GDM1 (cell line): ENCODE data around the gene EIF4G1.
A peak's percentile ranks its signal among the peaks of the same experiment; 100 is the strongest.

Source experiments
- DNase-seq: peaks from one replicate; lab custom pipeline; 2025; lab: John Stamatoyannopoulos, UW

Gene EIF4G1

GRCh38 chr3:184351511-184352148, 37.2 kb downstream of the EIF4G1 start:
- DNase-seq, result no peak

- DNase-seq, result no peak
These were observed 37.9 kb downstream of the EIF4G1 start for GRCh38 chr3:184352149-184352785.

- no peak for DNase-seq
These were observed 38.6 kb downstream of the EIF4G1 start for GRCh38 chr3:184352897-184353545.

- no peak for DNase-seq
These were observed 39.1 kb downstream of the EIF4G1 start for GRCh38 chr3:184353546-184353941.

GRCh38 chr3:184354121-184354728, 39.8 kb downstream of the EIF4G1 start:
- DNase-seq, result no peak

- DNase-seq, result no peak
These were observed 40.3 kb downstream of the EIF4G1 start for GRCh38 chr3:184354754-184355153.

GRCh38 chr3:184355261-184356040, 41.0 kb downstream of the EIF4G1 start:
- DNase-seq, result no peak

GRCh38 chr3:184357248-184358123, 43.1 kb downstream of the EIF4G1 start:
- no peak for DNase-seq

GRCh38 chr3:184358124-184358767, 43.8 kb downstream of the EIF4G1 start:
- no peak for DNase-seq

- no peak for DNase-seq
These were observed 44.5 kb downstream of the EIF4G1 start for GRCh38 chr3:184358921-184359350.

- no peak for DNase-seq
These were observed 45.2 kb downstream of the EIF4G1 start for GRCh38 chr3:184359610-184360009.

GRCh38 chr3:184360070-184360928, 45.9 kb downstream of the EIF4G1 start:
- no peak for DNase-seq

- no peak for DNase-seq
These were observed 46.6 kb downstream of the EIF4G1 start for GRCh38 chr3:184360929-184361531.

- DNase-seq, result peak; percentile 42
These were observed 47.1 kb downstream of the EIF4G1 start, which contains the start of the genes CLCN2 and POLR2H for GRCh38 chr3:184361532-184361931. TSS of gene CLCN2 (minus strand) at chr3:184361605. CDS start at chr3:184361479, 126 bp downstream. TSS of gene POLR2H (plus strand) at chr3:184361710. CDS start at chr3:184363493, 1,783 bp downstream.

GRCh38 chr3:184361932-184362667, 47.7 kb downstream of the EIF4G1 start:
- DNase-seq, result peak; percentile 56

- DNase-seq, result peak; percentile 96
These were observed 48.5 kb downstream of the EIF4G1 start for GRCh38 chr3:184362668-184363546.

- DNase-seq, result no peak
These were observed 52.3 kb downstream of the EIF4G1 start for GRCh38 chr3:184366619-184367289.
